Measurements from ENCODE around the gene E2F3. TPM values are rescaled to one million over a fixed set of nuclear protein-coding genes. Genes with fewer than 3 reads are reported as not detected.

The E2F3 gene
- total RNA-seq, 6 experiments from 2014 or later, result 16.3 to 18.5 (median 17.3) TPM

GRCh38 chr6:20386218-20386617 is 15.5 kb upstream of the E2F3 start:
- DNase-seq, result no peak
- Mint-ChIP-seq H3K4me3 (no peak overlapping the region), H3K27me3 (ENCODE audit: insufficient read depth) (peaks cover 25% of the 10 kb centered on the region), H3K36me3 (ENCODE audit: low read depth) (peaks cover 5% of the 10 kb centered on the region; the same call in 1 of the 2 replicates), H3K27ac (no peak overlapping the region), H3K9me3 (peaks cover 3% of the 10 kb centered on the region), H3K4me1 (ENCODE audit: low read depth) (peaks cover under 1% of the 10 kb centered on the region; the same call in 1 of the 2 replicates)
- no peak for TF ChIP-seq CTCF (IDR thresholded peaks at IDR 0.05)

DNA sequence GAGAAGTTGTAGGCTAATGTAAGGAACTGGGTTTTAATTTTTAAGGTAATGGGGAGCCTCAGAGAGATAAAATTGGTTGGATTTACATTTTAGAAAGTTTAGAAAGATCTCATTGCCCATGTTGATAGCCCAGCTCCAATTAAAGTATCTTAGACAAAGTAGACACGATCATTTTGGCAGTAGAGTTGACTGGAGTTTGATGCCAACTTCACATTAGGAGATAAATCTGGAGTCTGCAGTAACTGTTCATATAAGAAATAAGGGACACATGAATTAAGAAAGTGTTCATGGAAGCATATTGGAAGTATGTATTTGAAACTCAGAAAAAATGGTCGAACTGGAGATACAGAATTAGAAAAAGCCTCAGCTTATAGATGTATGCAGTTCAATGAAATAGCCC is 12.6 kb upstream of the E2F3 start:
- DNase-seq, result no peak
- Mint-ChIP-seq H3K27me3 (ENCODE audit: insufficient read depth) (peaks cover 26% of the 10 kb centered on the region), H3K36me3 (ENCODE audit: low read depth) (no peaks in the 10 kb centered on the region), H3K27ac (no peak overlapping the region), H3K4me1 (ENCODE audit: low read depth) (no peaks in the 10 kb centered on the region), H3K9me3 (no peaks in the 10 kb centered on the region), H3K4me3 (no peak overlapping the region)
- no peak for TF ChIP-seq CTCF (IDR thresholded peaks at IDR 0.05)

DNA sequence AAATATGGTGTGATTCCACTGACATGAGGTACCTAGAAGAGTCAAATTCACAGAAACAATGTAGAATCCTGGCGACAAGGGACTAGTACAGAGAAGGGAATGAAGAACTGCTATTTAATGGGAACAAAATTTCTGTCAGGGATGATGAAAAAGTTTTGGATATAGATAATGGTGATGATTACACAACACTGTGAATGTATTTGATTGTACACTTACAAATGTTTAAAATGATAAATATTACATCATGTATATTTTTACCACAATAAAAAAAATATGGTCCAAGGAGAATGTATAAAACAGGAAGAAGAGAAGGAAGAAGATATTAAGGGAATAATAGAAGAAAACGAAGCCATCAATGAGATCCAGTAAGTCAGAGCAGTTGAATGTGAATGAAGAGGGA is 8.4 kb upstream of the E2F3 start:
- no peaks in the 10 kb centered on the region for H3K4me1 Mint-ChIP-seq (ENCODE audit: low read depth)
- H3K27ac Mint-ChIP-seq, result no peak overlapping the region
- no peaks in the 10 kb centered on the region for H3K9me3 Mint-ChIP-seq
- H3K27me3 Mint-ChIP-seq (ENCODE audit: insufficient read depth), result peaks cover 18% of the 10 kb centered on the region
- DNase-seq, result no peak
- no peak for TF ChIP-seq CTCF (IDR thresholded peaks at IDR 0.05)
- H3K36me3 Mint-ChIP-seq (ENCODE audit: low read depth), result no peaks in the 10 kb centered on the region
- no peak overlapping the region for H3K4me3 Mint-ChIP-seq

DNA sequence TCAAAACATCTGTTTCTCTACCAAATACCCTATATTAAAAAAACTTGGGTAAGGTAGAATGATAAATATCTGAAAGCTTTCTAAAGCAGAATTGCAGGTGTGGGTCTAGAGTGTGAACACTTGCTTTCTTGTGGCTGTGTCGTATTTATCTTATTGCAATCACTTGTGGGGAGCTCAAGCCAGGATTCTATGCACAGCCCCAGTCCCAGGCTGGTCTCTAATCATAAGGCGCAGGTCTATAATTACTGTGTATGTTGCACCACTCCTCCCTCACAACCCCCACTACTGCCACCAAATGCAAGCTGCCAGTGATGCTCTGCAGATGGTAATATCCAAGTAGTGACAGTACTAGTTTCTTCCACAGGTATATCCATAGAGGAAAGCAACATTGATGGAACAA is 2.2 kb upstream of the E2F3 start:
- Mint-ChIP-seq H3K36me3 (ENCODE audit: low read depth) (peaks cover under 1% of the 10 kb centered on the region; the same call in 1 of the 2 replicates), H3K4me3 (no peak overlapping the region), H3K27me3 (ENCODE audit: insufficient read depth) (peaks cover 2% of the 10 kb centered on the region), H3K4me1 (ENCODE audit: low read depth) (peaks cover 12% of the 10 kb centered on the region), H3K9me3 (no peaks in the 10 kb centered on the region), H3K27ac (no peak overlapping the region)
- DNase-seq, result no peak
- no peak for TF ChIP-seq CTCF (IDR thresholded peaks at IDR 0.05)

- H3K4me1 Mint-ChIP-seq (ENCODE audit: low read depth), result peaks cover 18% of the 10 kb centered on the region
- H3K9me3 Mint-ChIP-seq, result no peaks in the 10 kb centered on the region
- H3K36me3 Mint-ChIP-seq (ENCODE audit: low read depth), result peaks cover 5% of the 10 kb centered on the region; the same call in 1 of the 2 replicates
- H3K4me3 Mint-ChIP-seq, result peak overlapping the region; percentile 92
- DNase-seq, result peak; percentile 4
- peaks cover 2% of the 10 kb centered on the region for H3K27me3 Mint-ChIP-seq (ENCODE audit: insufficient read depth)
- H3K27ac Mint-ChIP-seq, result peak overlapping the region; percentile 74
- peak; percentile 70 for TF ChIP-seq CTCF (IDR thresholded peaks at IDR 0.05)
These were observed 1.0 kb upstream of the E2F3 start for GRCh38 chr6:20400456-20401204.
